Ramos (cell line): ENCODE measurements around the gene SMIM3.
"Not testable (repeated sequence)": the region's sequence is repeated elsewhere in the genome, so short reads cannot be mapped to it uniquely, and the experiment has no call there.

Experiments used
- in situ Hi-C: fragments of 300-500 bp; cut with MboI; formaldehyde crosslinking; loops from one replicate; pipeline ENCODE4 v1.14.3; 2022; ENCODE audit warnings: low sequenced_read_pairs; ENCODE audit not compliant: unreplicated experiment

Gene SMIM3

GRCh38 chr5:150789943-150790611 lies 11.5 kb downstream of the SMIM3 start:
- in situ Hi-C loops = no loop called here

GRCh38 chr5:150791536-150791935 lies 13.0 kb downstream of the SMIM3 start:
- in situ Hi-C loops = no loop called here

GRCh38 chr5:150793423-150793888 lies 14.9 kb downstream of the SMIM3 start:
- in situ Hi-C loops = not testable (repeated sequence)

GRCh38 chr5:150794927-150795326 lies 16.4 kb downstream of the SMIM3 start:
- in situ Hi-C loops = no loop called here

- in situ Hi-C loops = no loop called here
Observed at GRCh38 chr5:150797384-150797783, 18.8 kb downstream of the SMIM3 start.

- in situ Hi-C loops = loop anchor here (10.0 kb wide), 1 partner anchor 313 kb away; no protein-coding TSS in a partner anchor
Observed at GRCh38 chr5:150801117-150801927, 22.8 kb downstream of the SMIM3 start.

- in situ Hi-C loops = loop anchor here (10.0 kb wide), 1 partner anchor 310 kb away; no protein-coding TSS in a partner anchor
Observed at GRCh38 chr5:150804388-150804787, 25.8 kb downstream of the SMIM3 start.

- in situ Hi-C loops = loop anchor here (10.0 kb wide), 1 partner anchor 305 kb away; no protein-coding TSS in a partner anchor
Observed at GRCh38 chr5:150809363-150809762, 30.8 kb downstream of the SMIM3 start.

- in situ Hi-C loops = no loop called here
Observed at GRCh38 chr5:150815010-150815409, 36.5 kb downstream of the SMIM3 start.

- in situ Hi-C loops = no loop called here
Observed at GRCh38 chr5:150816946-150817345, 38.4 kb downstream of the SMIM3 start.

GRCh38 chr5:150829744-150830143 lies 51.2 kb downstream of the SMIM3 start:
- in situ Hi-C loops = no loop called here

GRCh38 chr5:150831821-150832220 lies 53.3 kb downstream of the SMIM3 start:
- in situ Hi-C loops = not testable (repeated sequence)

GRCh38 chr5:150836064-150836463 lies 57.5 kb downstream of the SMIM3 start:
- in situ Hi-C loops = no loop called here

- in situ Hi-C loops = no loop called here
Observed at GRCh38 chr5:150836703-150837102, 58.1 kb downstream of the SMIM3 start.

- in situ Hi-C loops = loop anchor here (5.0 kb wide), 1 partner anchor 283 kb away; no protein-coding TSS in a partner anchor
Observed at GRCh38 chr5:150845185-150845859, 66.8 kb downstream of the SMIM3 start.

- in situ Hi-C loops = loop anchor here (5.0 kb wide), 1 partner anchor 284 kb away; no protein-coding TSS in a partner anchor
Observed at GRCh38 chr5:150846308-150846653, 67.7 kb downstream of the SMIM3 start, which contains the start of gene IRGM. TSS of gene IRGM (plus strand) at chr5:150846521. CDS start at chr5:150848124, 1,603 bp downstream.
